ENCODE data around the gene BCAS1. TPM values are rescaled to one million over a fixed set of nuclear protein-coding genes. Genes with fewer than 3 reads are reported as not detected.

Gene BCAS1
- total and polyA plus RNA-seq, 10 of the 15 experiments (the other 5 are each of a cell fraction or from before 2014, with no cell fraction given) = 0.21 to 1.4 (median 0.55) TPM

- Histone ChIP-seq H3K27ac (ENCODE audit: control insufficient read depth, insufficient read depth) (no peak overlapping the region), H2AFZ (ENCODE audit: control insufficient read depth, low read depth, low read length) (no peak overlapping the region), H3K4me2 (ENCODE audit: control insufficient read depth, insufficient read depth) (no peak overlapping the region), H3K79me2 (ENCODE audit: control insufficient read depth, insufficient read depth, low read length) (peaks cover 5% of the 10 kb centered on the region), H4K20me1 (ENCODE audit: control insufficient read depth, insufficient read depth) (no peaks in the 10 kb centered on the region), H3K4me1 (ENCODE audit: control insufficient read depth, insufficient read depth, low read length) (peaks cover 42% of the 10 kb centered on the region), H3K27me3 (replicated peaks in 1 of 2; ENCODE audit: control insufficient read depth in 2 of 2, insufficient read depth in 2 of 2, low read length in 1 of 2) (no peaks in the 10 kb centered on the region), H3K4me3 (no peak overlapping the region), H3K36me3 (ENCODE audit: control insufficient read depth in 2 of 2, insufficient read depth in 2 of 2, low read length in 1 of 2) (no peaks in the 10 kb centered on the region), H3K9ac (ENCODE audit: control insufficient read depth, insufficient read depth, low read length) (no peak overlapping the region), H3K9me3 (replicated peaks; ENCODE audit: control insufficient read depth, insufficient read depth, low read length) (no peaks in the 10 kb centered on the region)
- SMC1A ChIA-PET (ENCODE audit: uncharacterized antibody, unreplicated experiment) = interaction anchor here (0.6 to 2.1 kb wide), 5 partner anchors 30 to 191 kb away, joined by 3 to 23 read pairs (median 3); no protein-coding TSS in a partner anchor
- no peak for FAIRE-seq
- TF ChIP-seq MTA3 (IDR thresholded peaks at IDR 0.05; ENCODE audit: borderline replicate concordance, low read length) (no peak), NFXL1 (IDR thresholded peaks at IDR 0.05; ENCODE audit: borderline replicate concordance) (peak; percentile 24; the same call in 1 of the 2 replicates), POU2F2 (IDR thresholded peaks at IDR 0.05; ENCODE audit: borderline replicate concordance, low read depth, low read length) (no peak), ZBED1 (IDR thresholded peaks at IDR 0.05; ENCODE audit: borderline replicate concordance) (no peak), USF2 (IDR thresholded peaks at IDR 0.05; ENCODE audit: borderline replicate concordance, low read depth, low read length) (no peak), HDGF (IDR thresholded peaks at IDR 0.05) (no peak), E2F8 (IDR thresholded peaks at IDR 0.05; ENCODE audit: low read depth, partially characterized antibody) (no peak), POLR2AphosphoS5 (IDR thresholded peaks at IDR 0.05; ENCODE audit: low read length) (no peak), WRNIP1 (IDR thresholded peaks at IDR 0.05; ENCODE audit: borderline replicate concordance, low read depth, low read length) (no peak), ETV6 (conservative IDR thresholded peaks at IDR 0.05 in 1 of 2, IDR thresholded peaks at IDR 0.05 in 1 of 2; ENCODE audit: borderline replicate concordance in 1 of 2, low read depth in 1 of 2) (peak in 1 of 2 experiments; percentile 29; a peak in 1 of 4 replicates), ZBTB40 (IDR thresholded peaks at IDR 0.05; ENCODE audit: borderline replicate concordance) (no peak), NR2F1 (conservative IDR thresholded peaks at IDR 0.05) (no peak)
- POLR2A ChIA-PET = no interaction called here
- intact Hi-C loops (cut with micrococcal nuclease; ENCODE audit: unreplicated experiment) (no loop called here), in situ Hi-C loops (cut with MboI) (loop anchor here (5.0 kb wide), 1 partner anchor 252 kb away; no protein-coding TSS in a partner anchor)
- CTCF ChIA-PET = interaction anchor here (0.8 to 2.4 kb wide), 6 partner anchors 10 to 413 kb away, joined by 3 to 19 read pairs (median 4); no protein-coding TSS in a partner anchor
- no peak for ATAC-seq
- no TSS peak for BruUV-seq (replicated peaks)
- 79% methylated on average over 2 of the region's 2 CpGs for WGBS (ENCODE audit: insufficient coverage, insufficient replicate concordance, low lambda C conversion rate, missing lambda C conversion rate)
- RAD21 ChIA-PET (ENCODE audit: unreplicated experiment) = interaction anchor here (1.2 kb wide), 2 partner anchors 117 to 119 kb away, joined by 3 read pairs; no protein-coding TSS in a partner anchor
- no peak for DNase-seq (ENCODE audit: low read depth, low spot score)
Observed at GRCh38 chr20:53945478-53945877, 124.9 kb downstream of the BCAS1 start.
